Dedifferentiated amniotic fluid mesenchymal stem cell (primary cell): Measurements from ENCODE around the gene SLC17A3.

Experiments
- DNase-seq: peaks from one replicate; pipeline ENCODE4 v3.0.0-alpha.2; 2016; ENCODE audit errors: extremely low spot score

The SLC17A3 gene, protein sequence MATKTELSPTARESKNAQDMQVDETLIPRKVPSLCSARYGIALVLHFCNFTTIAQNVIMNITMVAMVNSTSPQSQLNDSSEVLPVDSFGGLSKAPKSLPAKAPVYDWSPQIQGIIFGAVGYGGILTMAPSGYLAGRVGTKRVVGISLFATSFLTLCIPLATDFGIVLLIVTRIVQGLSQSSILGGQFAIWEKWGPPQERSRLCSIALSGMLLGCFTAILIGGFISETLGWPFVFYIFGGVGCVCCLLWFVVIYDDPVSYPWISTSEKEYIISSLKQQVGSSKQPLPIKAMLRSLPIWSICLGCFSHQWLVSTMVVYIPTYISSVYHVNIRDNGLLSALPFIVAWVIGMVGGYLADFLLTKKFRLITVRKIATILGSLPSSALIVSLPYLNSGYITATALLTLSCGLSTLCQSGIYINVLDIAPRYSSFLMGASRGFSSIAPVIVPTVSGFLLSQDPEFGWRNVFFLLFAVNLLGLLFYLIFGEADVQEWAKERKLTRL

DNA sequence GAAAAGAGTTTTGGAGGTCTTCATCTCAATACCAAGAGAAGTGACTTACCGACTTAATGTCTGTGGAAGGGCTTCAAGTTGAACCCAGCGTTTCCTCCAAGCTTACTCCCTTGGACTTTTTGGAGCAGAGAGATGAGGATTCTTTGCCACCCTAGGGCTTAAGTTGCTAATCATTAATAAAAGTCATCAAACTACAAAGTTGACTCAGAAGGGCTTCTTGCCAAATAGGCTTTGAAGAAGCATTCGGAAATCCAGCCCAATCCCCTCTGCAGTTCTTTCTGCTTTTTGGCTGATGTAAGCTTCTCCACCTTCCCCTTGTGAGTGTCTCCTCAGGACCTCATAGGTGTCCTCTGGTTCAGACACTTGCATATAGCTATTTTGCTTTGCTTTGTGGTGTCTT, at the start of gene SLC17A3:
SLC17A3 (minus strand) TSS at position 126 of the 400 bp plus-strand sequence. CDS start 5,856 bp downstream, outside the sequence.
- DNase-seq: no peak

DNA sequence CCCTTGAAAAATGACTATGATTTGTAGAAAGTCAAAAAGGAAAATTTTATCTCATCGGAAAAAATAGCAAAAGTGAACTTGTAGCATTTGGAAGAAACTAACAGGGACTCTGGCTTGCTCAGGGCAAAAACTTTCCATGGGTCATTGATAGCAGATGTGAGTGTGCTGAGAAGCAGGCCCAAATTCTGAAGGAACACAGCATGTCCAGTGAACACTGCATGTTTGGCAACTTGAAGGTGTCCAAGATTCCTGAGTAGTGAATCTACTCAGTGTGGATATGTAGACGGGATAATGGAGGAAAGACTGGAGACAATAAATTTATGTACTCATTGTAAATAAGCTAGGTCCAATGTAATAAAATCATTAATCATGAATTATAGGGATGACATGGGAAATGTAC, 48.3 kb upstream of the SLC17A3 start:
- DNase-seq: peak; percentile 47

DNA sequence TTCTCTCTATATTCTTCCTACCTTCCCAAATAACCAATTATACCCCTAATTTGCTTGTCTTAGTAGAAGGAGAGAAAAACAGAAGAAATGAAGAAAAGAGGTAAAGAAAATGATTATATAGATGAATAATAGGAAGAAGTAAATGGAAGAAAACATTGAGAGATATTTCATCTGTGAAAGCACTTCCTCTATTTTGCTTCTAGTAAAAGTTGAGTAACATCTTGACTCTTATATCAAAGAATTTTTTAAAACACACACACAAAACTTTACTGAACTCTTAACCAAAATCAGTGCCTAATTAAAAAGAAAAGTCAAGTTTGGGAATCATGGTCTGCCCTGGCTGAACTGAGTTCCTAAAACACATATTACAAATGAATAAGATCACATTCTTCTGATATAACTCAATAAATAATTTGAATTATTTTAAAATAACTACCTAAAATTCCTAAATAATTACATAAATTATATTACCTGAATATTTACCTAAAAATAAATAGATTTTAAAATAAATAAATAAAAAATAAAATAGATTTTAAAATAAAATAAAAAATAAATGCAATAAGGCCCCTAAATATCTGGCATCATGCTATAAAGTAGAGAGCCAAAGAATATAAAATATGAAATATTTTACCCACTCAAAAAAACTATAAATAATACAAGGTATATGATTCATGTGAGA, 47.6 kb upstream of the SLC17A3 start:
- no peak for DNase-seq

DNA sequence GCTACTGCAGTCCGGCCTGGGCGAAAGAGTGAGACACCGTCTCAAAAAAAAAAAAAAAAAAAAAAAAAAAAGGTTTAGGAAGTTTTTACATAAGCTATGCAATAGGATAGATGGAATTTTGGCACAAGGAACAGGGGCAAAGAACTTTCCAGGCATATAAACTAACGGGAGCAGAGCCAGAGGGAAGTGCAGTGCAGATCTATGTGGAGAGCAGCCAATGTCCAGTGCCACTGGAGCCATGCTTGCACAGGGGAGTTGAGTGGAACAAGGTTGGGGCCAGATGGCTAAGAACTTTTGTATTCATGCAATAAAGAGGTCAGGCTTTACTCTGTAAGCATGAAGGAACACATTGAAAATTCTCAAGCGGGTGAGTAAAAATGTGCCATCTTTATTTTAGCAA, 45.6 kb upstream of the SLC17A3 start:
- DNase-seq: no peak

DNA sequence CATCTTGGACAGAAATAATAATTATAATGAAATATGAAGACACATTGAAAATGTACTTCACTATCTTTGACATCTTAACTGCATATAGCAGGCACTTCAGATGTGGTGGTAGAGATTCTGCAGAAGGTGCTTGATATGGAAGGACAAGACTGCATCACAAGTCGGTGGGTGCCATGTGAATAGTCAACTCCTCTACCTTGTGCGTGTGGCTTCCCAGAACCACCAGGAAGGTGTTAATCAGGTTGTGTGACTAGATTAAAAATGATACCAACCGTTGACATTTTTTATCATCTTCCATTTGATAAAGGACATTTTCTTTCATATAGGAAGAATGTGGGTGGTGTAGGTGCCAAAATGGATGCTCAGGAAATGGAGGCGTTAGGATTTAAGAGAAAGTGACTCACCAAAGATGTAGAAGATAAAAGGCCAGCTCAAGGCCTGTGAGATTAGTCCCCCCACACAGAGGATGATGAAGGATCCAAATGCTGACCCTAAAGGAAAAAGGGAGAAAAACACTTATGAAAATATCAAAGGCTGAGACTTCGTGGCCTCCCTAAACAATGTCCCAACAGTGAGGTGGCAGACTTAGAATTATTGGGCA, 44.1 kb upstream of the SLC17A3 start:
- no peak for DNase-seq

DNA sequence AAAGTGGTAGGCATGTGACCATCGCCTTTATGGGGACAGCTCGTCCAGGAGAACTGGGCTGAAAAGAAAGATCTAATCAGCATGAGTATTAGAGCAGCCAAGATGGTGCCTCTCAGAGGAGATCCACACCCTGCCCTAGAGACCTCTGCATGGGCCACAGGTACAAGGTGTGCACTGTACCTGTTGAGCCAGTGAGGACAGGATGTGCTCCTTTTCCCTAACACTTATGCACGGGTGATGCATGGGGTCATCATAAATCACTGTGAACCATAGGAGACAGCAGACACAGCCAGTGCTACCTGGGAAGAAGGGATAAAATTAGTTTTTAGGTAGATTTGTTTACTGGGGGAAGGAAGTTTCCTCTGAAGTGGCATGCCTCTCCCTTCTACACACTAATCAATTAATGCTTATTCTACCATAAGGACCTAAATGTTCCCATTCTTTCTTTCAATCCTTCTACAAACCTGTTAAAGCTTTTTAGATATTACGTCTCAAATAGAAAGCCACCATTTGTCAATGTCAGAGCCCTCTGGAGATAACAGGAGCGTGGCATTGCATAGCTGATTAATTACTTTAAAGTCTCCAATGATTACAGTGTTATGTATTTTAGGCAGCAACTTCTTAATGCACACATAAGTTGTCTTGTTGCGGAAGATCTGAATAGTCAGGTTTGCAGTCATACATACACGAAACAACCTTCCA, 42.9 kb upstream of the SLC17A3 start:
- no peak for DNase-seq

DNA sequence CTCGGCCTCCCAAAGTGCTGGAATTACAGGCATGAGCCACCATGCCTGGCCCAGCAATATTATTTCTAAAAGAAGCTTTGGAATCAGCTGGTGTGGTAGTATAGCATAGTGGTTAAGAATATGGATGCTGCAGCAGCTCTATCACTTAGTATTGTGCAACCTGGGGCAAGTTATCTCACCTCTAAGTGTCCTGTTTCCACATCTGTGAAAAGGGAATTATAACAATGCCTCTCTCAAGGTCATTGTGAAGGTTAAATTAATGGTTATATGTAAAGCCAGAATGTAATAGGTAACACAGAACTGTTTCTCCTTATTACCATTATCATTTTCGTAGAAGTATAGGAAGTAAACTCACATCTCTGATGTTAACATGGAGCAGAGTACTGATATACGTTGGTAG, 42.3 kb upstream of the SLC17A3 start:
- DNase-seq: no peak

DNA sequence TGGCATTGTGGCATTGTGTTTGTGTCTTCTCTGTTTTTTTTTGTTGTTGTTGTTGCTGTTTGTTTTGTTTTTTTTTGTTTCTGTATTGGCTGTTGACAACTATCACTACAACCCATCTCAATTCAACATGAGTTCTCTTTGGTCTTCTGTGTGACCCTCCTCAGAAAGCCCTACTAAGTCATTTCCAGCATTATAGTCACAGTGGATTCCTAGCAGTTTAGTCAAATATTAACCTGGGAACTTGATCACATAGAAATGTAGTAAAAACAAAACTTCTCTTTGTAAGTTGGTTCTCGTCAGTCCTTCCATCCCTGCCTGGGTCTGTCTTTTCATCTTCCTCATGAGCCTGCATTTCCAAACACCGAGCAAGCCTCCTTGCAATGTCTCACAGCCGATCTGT, 39.7 kb upstream of the SLC17A3 start:
- no peak for DNase-seq

DNA sequence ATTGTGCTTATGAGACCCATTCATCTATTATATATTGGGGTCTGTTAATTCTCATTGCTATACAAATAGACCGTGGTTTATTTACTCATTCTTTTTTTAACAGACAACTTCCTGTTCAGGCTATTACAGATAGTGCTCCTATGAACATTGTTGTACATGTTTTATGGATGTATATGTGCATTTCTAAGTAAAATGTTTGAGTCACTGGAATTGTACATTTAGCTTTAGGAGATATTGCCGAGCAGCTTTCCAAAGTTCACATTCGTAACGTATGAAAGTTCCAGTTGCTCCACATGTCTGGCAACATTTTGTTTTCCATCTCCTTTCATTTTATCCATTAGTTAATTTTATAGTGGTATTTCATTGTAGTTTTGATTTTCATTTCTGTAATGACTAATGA, 37.3 kb upstream of the SLC17A3 start:
- DNase-seq: no peak

DNA sequence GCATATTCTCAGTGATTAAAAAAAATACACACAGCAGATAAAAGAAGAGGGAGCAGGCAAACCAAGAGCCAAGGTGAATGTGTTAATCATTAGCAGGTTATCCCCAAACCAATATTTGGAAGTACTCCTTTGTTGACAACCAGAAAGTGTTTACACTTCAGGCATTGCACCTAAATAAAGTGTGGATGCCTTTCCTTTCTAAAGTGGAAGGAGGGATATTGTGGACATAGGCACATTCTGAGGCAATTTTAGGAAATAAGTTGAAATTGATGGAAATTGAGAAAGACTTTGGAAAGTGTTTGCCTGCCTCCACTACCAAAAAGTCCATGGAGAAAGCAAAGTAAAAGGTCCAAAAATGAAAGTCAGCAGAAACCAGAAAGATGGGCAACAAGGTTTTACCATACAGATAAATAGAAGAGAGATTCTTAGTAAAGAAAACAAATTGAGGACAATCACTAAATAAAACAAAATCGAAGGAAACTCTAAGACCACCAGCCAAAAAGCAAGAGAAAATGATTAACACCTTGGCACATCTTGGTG, 33.5 kb upstream of the SLC17A3 start:
- no peak for DNase-seq

DNA sequence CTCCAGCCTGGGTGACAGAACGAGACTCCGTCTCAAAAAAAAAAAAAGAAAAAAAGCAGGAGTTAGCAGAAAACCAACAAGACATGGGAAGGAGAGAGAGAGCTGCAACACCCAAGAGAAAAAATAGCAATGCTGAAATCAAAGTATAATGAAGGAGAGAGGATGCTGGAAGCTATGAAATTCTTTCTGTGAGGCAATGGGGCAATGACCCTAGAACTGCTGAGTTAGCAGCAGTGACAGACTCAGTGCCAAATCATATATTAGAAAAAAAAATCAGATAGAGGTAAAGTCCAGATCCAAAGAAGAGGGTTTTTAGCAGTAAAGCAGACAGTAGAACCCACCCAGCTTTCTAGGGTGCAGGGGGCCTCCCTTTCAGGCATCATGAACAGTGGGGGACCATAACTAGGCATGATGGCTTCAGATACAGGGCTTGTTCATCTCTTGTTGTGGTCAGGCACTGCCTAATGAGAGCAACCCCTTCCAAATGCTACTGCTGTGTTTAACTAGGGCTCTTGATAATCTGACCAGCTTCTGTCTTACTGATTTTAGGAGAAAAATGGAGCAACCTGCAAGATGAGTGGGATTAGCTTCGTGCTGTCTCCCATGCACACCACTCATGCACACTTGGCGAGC, 29.5 kb upstream of the SLC17A3 start:
- DNase-seq: no peak

DNA sequence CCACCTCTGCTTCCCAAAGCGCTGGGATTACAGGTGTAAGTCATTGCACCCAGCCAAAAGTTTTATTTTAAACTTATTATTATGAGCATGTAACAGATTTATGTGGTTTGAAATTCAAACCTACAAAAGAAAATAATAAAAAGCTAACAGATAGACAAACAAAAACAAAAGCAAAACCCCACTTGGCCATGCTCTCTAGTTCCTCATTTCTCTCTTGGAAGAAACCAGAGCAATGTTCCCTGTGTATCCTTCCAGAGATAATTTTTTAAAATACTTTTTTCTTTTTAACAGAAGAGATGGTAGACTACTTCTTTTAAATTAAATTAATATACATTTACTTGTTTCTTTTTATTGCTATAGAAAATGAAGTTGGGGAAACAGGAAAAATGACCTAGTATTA, 28.0 kb upstream of the SLC17A3 start:
- no peak for DNase-seq

DNA sequence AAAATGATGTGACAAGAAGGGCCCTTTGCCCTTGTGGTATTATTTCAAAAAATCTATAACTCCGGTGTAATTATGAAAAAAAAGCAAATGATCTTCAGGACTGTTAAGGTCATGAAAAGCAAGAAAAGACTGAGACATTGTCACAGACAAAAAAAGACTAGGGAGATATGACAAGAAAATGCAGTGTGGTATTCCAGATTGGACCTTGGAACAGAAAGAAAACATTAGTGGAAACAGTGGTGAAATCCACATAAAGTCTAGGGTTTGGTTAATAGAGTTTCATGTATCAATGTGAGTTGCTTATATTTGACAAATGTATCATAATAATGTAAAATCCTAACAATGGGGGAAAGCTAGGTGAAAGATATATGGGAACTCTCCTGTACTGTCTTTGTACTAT, 26.8 kb upstream of the SLC17A3 start:
- no peak for DNase-seq

DNA sequence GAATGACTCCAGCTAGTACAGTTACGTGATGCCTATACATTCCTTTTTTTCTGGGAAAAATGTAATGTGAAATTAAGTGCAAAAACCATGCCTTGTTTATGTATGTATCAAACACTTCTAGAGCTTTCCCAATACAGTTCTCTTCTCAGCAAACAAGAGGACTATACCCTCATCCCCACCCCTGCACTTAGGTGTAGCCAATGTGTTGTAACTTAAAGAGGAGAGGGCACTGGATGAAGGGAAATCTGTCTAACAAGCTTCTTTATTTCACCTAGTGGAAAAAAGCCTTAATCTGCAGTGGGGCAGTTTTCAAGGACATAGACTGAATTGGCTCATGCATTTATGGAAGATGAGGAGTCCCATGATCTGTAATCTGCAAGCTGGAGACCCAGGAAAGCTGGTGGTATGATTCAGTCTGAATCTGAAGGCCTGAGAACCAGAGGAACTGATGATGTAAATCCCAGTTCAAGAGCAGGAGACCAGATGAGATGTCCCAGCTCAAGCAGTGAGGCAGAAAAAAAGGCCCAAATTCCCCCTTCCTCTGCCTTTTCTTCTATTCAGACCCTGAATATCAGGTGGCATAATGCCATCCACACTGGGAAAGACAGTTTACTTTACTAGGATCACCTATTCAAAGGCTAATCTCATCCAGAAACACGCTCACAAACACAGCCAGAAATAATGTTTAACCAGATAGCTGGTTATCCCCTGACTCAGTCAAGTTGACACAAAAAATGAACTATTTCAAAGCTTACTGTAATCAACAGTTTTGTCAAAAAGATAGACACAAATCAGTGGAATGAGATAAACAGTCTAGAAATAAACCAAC, 25.8 kb upstream of the SLC17A3 start:
- DNase-seq: no peak

DNA sequence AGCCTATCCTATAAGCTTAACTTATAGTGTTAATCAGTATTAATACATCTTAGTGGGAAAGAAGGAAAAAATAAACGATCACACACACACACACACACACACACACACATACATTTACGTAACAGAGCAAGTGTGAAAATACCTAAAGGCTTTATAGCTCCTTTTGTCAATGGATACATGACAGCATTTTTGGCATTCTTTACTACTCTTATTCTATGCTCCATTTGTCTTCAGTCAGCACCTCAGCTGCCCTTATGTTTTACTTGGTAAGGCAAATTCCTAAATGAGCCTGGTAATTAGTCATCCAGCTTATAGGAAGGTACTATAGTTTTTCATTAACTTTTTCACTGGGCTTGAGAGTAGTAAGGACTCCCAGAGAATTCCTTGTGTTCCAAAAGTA, 25.1 kb upstream of the SLC17A3 start:
- no peak for DNase-seq

DNA sequence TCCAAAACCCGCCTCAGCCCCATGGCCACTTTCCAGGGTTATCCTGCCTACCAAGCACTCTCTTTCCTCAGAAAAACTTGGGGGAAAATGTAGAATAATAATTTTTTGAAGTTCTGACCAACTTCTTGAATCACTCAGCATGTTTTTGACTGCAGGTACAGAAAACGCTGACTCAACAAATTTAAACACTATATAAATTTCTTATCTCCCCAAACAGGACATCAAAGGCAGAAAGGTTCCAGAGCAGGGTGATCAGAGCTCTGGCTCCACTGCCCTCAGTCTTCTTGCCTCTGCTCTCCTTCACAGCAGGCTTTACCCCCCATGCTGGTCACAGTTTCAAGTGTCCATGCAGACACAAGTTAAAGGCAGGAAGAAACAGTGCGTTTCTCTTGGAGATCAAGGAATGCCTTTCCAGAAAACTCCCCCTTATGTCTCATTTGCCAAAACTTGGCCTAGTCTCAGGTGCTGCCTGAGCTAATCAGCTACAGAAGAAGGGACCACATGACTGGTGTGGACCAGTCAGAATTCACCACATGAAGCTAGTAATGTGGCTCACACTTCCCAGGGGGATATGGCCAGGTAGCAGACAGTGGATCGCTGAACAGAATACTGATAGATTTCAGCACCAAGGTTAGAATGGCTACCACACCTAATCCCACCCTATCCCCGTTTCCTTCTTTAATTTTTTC, 24.4 kb upstream of the SLC17A3 start:
- no peak for DNase-seq

DNA sequence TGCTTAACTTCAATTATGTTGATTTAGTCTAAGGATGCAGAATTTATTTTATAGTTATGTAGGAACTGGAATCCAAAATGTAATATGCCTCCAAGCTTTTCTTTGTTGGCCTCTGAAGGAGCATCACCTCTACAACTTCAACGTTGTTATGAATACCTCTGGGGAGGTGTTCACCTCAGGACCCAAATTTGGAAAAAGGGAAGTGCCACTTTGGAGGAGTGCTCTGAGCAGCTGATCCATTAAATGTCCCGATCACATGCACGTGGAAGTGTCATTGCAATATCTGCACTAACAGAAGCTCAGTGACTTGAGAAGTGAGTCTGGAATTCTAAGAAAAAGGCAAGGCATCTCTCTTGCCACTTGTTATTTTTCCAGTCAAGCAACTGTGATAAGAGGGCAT, 22.2 kb upstream of the SLC17A3 start:
- no peak for DNase-seq

DNA sequence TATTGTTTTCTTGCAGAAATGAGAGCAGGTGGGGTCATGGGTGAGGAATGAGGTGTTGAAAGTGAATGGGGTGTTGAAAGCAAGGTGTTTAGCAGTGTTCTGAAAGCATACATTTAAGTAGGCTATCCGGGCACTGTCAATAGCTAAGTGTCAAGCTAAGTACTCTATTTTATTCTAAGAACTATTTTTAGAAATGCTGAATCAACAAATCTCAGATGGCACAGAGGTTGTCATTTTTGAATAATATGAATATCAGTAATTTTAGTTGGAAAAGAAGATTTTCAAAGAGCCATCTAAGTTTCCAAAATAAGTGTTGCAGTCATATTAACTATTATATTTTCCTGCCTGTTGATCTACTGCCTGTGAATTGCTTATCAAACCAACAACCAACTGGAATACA, 21.7 kb upstream of the SLC17A3 start:
- no peak for DNase-seq

DNA sequence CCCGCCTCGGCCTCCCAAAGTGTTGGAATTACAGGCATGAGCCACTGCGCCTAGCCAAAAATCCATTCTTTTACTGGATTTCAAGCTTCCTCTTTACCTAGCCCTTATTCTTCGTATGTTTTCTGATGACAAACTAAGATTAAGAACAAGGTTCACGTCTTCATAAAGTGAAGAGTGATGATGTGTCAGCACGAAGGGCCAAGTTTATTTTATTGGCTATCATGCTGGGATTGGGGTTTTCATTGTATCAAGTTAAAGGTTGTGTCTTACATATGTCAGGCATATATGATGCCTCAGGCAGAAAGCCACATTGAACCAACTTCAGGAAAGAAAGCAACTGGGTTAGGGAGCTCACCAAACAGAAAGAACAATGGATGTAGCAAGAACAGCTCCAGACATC, 19.7 kb upstream of the SLC17A3 start:
- no peak for DNase-seq

DNA sequence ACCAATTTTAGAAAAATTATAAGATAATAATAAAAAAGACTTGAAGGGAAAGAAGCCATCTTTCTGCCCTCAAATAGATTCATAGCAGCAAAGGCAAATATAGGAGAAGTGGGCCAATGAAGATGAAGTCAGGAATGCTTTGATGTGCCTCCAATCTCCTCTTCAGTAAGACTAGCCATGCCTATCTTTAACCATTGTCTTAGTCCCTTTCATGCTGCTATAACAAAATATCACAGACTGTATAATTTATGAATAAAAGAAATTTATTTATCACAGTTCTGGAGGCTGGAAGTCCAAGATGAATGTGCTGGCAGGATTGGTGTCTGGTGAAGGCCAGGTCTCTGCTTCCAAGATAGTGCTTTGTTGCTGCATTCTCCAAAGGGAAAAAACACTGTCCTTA, 18.8 kb upstream of the SLC17A3 start:
- no peak for DNase-seq
